WTC11 (cell line): ENCODE results near the gene RBM3. TPM values are rescaled to one million over a fixed set of nuclear protein-coding genes. Genes with fewer than 3 reads are reported as not detected.

Experiments
- ATAC-seq: fragments of 200-7000 bp; cut with Tn5 transposase; 2 replicates; pipeline ENCODE4 v1.10.0; 2021; ENCODE audit warnings: mild to moderate bottlenecking, moderate library complexity
- CTCF ChIA-PET: fragments of 300-600 bp; sonication (Branson Sonifier 250); formaldehyde crosslinking; loops from one replicate; lab custom pipeline; 2021; ENCODE audit warnings: antibody characterized with exemption; lab: Charles Lee
- POLR2A ChIA-PET: fragments of 350-600 bp; sonication (Branson Sonifier 250); formaldehyde crosslinking; loops from one replicate; lab custom pipeline; 2021; ENCODE audit warnings: antibody characterized with exemption; lab: Charles Lee
- DNase-seq: peaks from one replicate; pipeline ENCODE4 v3.0.0; 2021; ENCODE audit warnings: low spot score
- H3K27ac Mint-ChIP-seq: 2 replicates; pipeline ENCODE4 v1.8.0; 2021; ENCODE audit warnings: mixed read lengths
- H3K27me3 Mint-ChIP-seq: 2 replicates; pipeline ENCODE4 v1.8.0; 2021; ENCODE audit warnings: low read depth, mild to moderate bottlenecking, moderate library complexity, mixed read lengths
- H3K36me3 Mint-ChIP-seq: 2 replicates; pipeline ENCODE4 v1.8.0; 2021; ENCODE audit warnings: mixed read lengths
- H3K4me1 Mint-ChIP-seq: 2 replicates; pipeline ENCODE4 v1.8.0; 2022; ENCODE audit warnings: mixed read lengths
- H3K4me3 Mint-ChIP-seq: 2 replicates; pipeline ENCODE4 v1.8.0; 2021; ENCODE audit warnings: mild to moderate bottlenecking, moderate library complexity, mixed read lengths
- H3K9me3 Mint-ChIP-seq: 2 replicates; pipeline ENCODE4 v1.8.0; 2021; ENCODE audit warnings: mixed read lengths
- ETV6 ChIP-seq: sonication (generic); formaldehyde crosslinking; IDR thresholded peaks from 2 replicates; pipeline ENCODE4 v1.8.1; 2022; ENCODE audit warnings: mild to moderate bottlenecking, missing genetic modification reagents
- FOXK1 ChIP-seq: sonication (generic); formaldehyde crosslinking; IDR thresholded peaks from 2 replicates; pipeline ENCODE4 v1.8.0; 2022; ENCODE audit warnings: mild to moderate bottlenecking, moderate library complexity, missing genetic modification reagents
- GRHL2 ChIP-seq: fragments of 250-450 bp; sonication (Bioruptor Pico); IDR thresholded peaks from 2 replicates; pipeline ENCODE4 v1.8.0; 2022; ENCODE audit warnings: mild to moderate bottlenecking, moderate library complexity; ENCODE audit not compliant: insufficient replicate concordance, severe bottlenecking
- HMGA2 ChIP-seq: fragments of 250-450 bp; sonication (Bioruptor Pico); IDR thresholded peaks from 2 replicates; pipeline ENCODE4 v1.4.0; 2021; ENCODE audit warnings: mild to moderate bottlenecking, moderate library complexity
- MYBL2 ChIP-seq: sonication (generic); formaldehyde crosslinking; IDR thresholded peaks from 2 replicates; pipeline ENCODE4 v1.8.1; 2023; ENCODE audit warnings: mild to moderate bottlenecking, moderate library complexity, missing genetic modification reagents
- NFATC4 ChIP-seq: fragments of 250-450 bp; sonication (Bioruptor Pico); IDR thresholded peaks from 2 replicates; pipeline ENCODE4 v1.9.0; 2021; ENCODE audit warnings: mild to moderate bottlenecking
- NFYB ChIP-seq: sonication (generic); formaldehyde crosslinking; conservative IDR thresholded peaks from 2 replicates; pipeline ENCODE4 v1.8.0; 2022; ENCODE audit warnings: low read depth, missing genetic modification reagents
- NR1H2 ChIP-seq: sonication (generic); formaldehyde crosslinking; IDR thresholded peaks from 2 replicates; pipeline ENCODE4 v1.9.0; 2021; ENCODE audit warnings: mild to moderate bottlenecking, moderate library complexity, missing genetic modification reagents
- OVOL2 ChIP-seq: fragments of 250-450 bp; sonication (Bioruptor Pico); IDR thresholded peaks from 2 replicates; pipeline ENCODE4 v1.9.0; 2021; ENCODE audit warnings: mild to moderate bottlenecking, borderline replicate concordance
- RORB ChIP-seq: fragments of 250-450 bp; sonication (Bioruptor Pico); IDR thresholded peaks from 2 replicates; pipeline ENCODE4 v1.9.0; 2021; ENCODE audit warnings: mild to moderate bottlenecking
- ZNF138 ChIP-seq: sonication (generic); formaldehyde crosslinking; conservative IDR thresholded peaks from 2 replicates; pipeline ENCODE4 v1.8.1; 2022; ENCODE audit warnings: mild to moderate bottlenecking, moderate library complexity, missing genetic modification reagents
- total RNA-seq: library from RNA; stranded (reverse); gene quantifications from 3 replicates; pipeline ENCODE4 v1.2.3, GENCODE V29; 2021
- TF ChIP-seq, protein P1 (sequence below): fragments of 250-450 bp; sonication (Bioruptor Pico); IDR thresholded peaks from 2 replicates; pipeline ENCODE4 v1.9.0; 2021; ENCODE audit warnings: moderate library complexity, mild to moderate bottlenecking, inconsistent platforms, borderline replicate concordance
- TF ChIP-seq, protein P2 (sequence below): sonication (generic); formaldehyde crosslinking; IDR thresholded peaks from 2 replicates; pipeline ENCODE4 v1.8.0; 2023; ENCODE audit warnings: mild to moderate bottlenecking, missing genetic modification reagents
- TF ChIP-seq, protein P3 (sequence below): sonication (generic); formaldehyde crosslinking; IDR thresholded peaks from 2 replicates; pipeline ENCODE4 v1.8.1; 2022; ENCODE audit warnings: mild to moderate bottlenecking, missing genetic modification reagents, moderate library complexity, borderline replicate concordance
- TF ChIP-seq, protein P4 (sequence below): sonication (generic); formaldehyde crosslinking; IDR thresholded peaks from 2 replicates; pipeline ENCODE4 v1.8.1; 2022; ENCODE audit warnings: low read depth, mild to moderate bottlenecking, moderate library complexity, missing genetic modification reagents, borderline replicate concordance
- TF ChIP-seq, protein P5 (sequence below): sonication (generic); formaldehyde crosslinking; IDR thresholded peaks from 2 replicates; pipeline ENCODE4 v1.8.1; 2023; ENCODE audit warnings: mild to moderate bottlenecking, missing genetic modification reagents, moderate library complexity
- TF ChIP-seq, protein P6 (sequence below): sonication (generic); formaldehyde crosslinking; IDR thresholded peaks from 2 replicates; pipeline ENCODE4 v1.8.0; 2022; ENCODE audit warnings: mild to moderate bottlenecking, missing genetic modification reagents
- TF ChIP-seq, protein P7 (sequence below): sonication (generic); formaldehyde crosslinking; IDR thresholded peaks from 2 replicates; pipeline ENCODE4 v1.8.0; 2022; ENCODE audit warnings: mild to moderate bottlenecking, missing genetic modification reagents

The RBM3 gene
- total RNA-seq, 1 experiment from 2014 or later = 148 TPM

DNA sequence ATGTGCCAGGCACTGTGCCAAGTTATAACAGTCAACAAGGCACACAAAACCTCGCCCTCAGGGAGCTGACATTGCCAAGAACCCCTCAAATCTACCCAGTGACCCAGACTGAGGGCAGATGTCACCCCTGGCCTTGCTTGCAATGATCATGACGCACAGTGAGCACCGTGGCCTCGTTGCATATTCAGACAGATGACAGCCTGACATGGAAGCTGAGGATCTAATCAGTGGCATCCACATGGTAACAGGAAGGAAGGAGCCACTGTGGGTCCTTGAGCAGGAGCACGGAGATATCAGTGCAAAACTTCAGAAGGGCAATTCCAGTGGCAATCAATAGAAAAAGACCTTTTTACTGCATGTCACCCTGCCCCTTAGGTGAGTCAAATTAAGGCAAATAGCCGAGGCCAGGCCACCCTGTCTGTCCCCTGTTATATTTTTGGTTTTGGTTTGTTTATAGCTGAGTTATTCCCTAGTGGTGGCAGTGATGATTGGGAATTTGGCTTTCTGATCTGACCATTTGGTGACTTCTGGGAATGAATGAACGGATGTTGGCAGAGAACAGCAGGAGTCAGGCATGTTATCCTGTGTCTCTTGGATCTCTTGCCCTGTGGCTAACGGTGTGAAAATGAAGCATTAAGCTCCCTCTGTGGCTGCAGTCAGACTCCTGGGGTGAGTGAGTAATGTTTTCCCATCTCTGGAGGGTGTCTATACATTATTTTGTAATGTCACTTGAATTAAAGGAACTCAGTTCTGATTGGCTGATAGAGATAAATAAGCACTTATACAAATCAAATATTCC lies 43.5 kb downstream of the RBM3 start:
- Mint-ChIP-seq H3K4me3 (no peak overlapping the region), H3K9me3 (no peaks in the 10 kb centered on the region), H3K27me3 (no peaks in the 10 kb centered on the region), H3K36me3 (no peaks in the 10 kb centered on the region), H3K27ac (no peak overlapping the region), H3K4me1 (0 out of 2 replicates have a peak, but pooled peaks cover 3% of the 10 kb centered on the region)
- ChIA-PET CTCF (no interaction called here), POLR2A (no interaction called here)
- TF ChIP-seq RORB (CRISPR knock-in tag) = no peak
- no peak for TF ChIP-seq HMGA2 (CRISPR knock-in tag)
- TF ChIP-seq OVOL2 (CRISPR knock-in tag) = no peak
- TF ChIP-seq, protein P1, sequence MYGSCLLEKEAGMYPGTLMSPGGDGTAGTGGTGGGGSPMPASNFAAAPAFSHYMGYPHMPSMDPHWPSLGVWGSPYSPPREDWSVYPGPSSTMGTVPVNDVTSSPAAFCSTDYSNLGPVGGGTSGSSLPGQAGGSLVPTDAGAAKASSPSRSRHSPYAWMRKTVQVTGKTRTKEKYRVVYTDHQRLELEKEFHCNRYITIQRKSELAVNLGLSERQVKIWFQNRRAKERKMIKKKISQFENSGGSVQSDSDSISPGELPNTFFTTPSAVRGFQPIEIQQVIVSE (CRISPR knock-in tag) = no peak
- no peak for TF ChIP-seq NFATC4
- no peak for TF ChIP-seq NFYB (CRISPR knock-in tag)
- no peak for TF ChIP-seq FOXK1 (CRISPR knock-in tag)
- TF ChIP-seq ZNF138 (CRISPR knock-in tag) = no peak
- DNase-seq (no peak), ATAC-seq (no peak)

DNA sequence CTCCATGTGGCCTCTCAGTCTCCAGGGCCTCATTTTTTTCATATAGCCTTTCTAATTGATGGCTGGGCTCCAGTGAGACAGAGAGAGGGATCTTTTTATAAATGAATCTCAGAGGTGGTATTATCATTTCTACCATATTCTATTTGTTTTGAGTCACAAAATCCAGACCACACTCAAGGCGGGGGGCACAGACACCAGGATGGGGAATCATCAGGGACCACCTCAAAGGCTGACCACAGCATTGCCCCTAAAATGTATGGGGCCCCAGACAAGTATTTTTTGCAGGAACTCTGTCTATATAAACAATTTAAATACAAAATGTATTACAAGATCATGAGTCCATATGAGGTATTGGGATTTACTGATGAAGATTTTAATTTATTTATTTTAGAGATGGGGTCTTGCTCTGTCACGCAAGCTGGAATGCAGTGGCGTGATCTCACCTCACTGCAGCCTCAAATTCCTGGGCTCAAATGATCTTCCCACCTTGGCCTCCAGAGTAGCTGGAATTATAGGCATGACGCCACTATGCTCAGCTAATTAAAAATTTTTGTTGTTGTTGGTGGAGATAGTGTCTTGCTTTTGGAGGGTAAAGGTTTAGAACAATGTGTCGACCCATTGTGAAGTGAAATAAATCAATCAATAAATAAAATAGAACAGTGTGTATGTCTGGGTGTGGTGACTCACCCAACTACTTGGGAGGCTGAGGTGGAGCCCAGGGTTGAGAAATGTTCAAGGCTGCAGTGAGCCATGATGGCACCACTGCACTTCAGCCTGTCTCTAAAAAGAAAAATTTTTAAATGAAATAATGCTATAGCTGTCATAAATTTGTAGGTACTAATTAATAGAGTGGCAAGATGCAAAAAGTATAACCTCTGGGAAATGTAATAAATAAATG lies 52.4 kb downstream of the RBM3 start:
- CTCF ChIA-PET = interaction anchor here (0.7 kb wide), 1 partner anchor 1872 kb away, joined by 3 read pairs; no protein-coding TSS in a partner anchor
- H3K36me3 Mint-ChIP-seq = no peaks in the 10 kb centered on the region
- H3K4me1 Mint-ChIP-seq = 0 out of 2 replicates have a peak, but pooled peaks cover 2% of the 10 kb centered on the region
- ATAC-seq (no peak), DNase-seq (no peak)
- no peaks in the 10 kb centered on the region for H3K9me3 Mint-ChIP-seq
- POLR2A ChIA-PET = no interaction called here
- no peak overlapping the region for H3K27ac Mint-ChIP-seq
- H3K27me3 Mint-ChIP-seq = no peaks in the 10 kb centered on the region
- H3K4me3 Mint-ChIP-seq = no peak overlapping the region
- TF ChIP-seq, protein P2, sequence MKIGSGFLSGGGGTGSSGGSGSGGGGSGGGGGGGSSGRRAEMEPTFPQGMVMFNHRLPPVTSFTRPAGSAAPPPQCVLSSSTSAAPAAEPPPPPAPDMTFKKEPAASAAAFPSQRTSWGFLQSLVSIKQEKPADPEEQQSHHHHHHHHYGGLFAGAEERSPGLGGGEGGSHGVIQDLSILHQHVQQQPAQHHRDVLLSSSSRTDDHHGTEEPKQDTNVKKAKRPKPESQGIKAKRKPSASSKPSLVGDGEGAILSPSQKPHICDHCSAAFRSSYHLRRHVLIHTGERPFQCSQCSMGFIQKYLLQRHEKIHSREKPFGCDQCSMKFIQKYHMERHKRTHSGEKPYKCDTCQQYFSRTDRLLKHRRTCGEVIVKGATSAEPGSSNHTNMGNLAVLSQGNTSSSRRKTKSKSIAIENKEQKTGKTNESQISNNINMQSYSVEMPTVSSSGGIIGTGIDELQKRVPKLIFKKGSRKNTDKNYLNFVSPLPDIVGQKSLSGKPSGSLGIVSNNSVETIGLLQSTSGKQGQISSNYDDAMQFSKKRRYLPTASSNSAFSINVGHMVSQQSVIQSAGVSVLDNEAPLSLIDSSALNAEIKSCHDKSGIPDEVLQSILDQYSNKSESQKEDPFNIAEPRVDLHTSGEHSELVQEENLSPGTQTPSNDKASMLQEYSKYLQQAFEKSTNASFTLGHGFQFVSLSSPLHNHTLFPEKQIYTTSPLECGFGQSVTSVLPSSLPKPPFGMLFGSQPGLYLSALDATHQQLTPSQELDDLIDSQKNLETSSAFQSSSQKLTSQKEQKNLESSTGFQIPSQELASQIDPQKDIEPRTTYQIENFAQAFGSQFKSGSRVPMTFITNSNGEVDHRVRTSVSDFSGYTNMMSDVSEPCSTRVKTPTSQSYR = no peak
- TF ChIP-seq, protein P3, sequence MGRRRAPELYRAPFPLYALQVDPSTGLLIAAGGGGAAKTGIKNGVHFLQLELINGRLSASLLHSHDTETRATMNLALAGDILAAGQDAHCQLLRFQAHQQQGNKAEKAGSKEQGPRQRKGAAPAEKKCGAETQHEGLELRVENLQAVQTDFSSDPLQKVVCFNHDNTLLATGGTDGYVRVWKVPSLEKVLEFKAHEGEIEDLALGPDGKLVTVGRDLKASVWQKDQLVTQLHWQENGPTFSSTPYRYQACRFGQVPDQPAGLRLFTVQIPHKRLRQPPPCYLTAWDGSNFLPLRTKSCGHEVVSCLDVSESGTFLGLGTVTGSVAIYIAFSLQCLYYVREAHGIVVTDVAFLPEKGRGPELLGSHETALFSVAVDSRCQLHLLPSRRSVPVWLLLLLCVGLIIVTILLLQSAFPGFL (CRISPR knock-in tag) = no peak
- TF ChIP-seq, protein P4, sequence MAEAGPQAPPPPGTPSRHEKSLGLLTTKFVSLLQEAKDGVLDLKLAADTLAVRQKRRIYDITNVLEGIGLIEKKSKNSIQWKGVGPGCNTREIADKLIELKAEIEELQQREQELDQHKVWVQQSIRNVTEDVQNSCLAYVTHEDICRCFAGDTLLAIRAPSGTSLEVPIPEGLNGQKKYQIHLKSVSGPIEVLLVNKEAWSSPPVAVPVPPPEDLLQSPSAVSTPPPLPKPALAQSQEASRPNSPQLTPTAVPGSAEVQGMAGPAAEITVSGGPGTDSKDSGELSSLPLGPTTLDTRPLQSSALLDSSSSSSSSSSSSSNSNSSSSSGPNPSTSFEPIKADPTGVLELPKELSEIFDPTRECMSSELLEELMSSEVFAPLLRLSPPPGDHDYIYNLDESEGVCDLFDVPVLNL (CRISPR knock-in tag) = no peak
- no peak for TF ChIP-seq ETV6 (CRISPR knock-in tag)
- TF ChIP-seq, protein P5, sequence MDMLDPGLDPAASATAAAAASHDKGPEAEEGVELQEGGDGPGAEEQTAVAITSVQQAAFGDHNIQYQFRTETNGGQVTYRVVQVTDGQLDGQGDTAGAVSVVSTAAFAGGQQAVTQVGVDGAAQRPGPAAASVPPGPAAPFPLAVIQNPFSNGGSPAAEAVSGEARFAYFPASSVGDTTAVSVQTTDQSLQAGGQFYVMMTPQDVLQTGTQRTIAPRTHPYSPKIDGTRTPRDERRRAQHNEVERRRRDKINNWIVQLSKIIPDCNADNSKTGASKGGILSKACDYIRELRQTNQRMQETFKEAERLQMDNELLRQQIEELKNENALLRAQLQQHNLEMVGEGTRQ (CRISPR knock-in tag) = no peak
- TF ChIP-seq, protein P6, sequence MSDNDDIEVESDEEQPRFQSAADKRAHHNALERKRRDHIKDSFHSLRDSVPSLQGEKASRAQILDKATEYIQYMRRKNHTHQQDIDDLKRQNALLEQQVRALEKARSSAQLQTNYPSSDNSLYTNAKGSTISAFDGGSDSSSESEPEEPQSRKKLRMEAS (CRISPR knock-in tag) = no peak
- no peak for TF ChIP-seq FOXK1 (CRISPR knock-in tag)
- no peak for TF ChIP-seq GRHL2 (CRISPR knock-in tag)
- TF ChIP-seq, protein P7, sequence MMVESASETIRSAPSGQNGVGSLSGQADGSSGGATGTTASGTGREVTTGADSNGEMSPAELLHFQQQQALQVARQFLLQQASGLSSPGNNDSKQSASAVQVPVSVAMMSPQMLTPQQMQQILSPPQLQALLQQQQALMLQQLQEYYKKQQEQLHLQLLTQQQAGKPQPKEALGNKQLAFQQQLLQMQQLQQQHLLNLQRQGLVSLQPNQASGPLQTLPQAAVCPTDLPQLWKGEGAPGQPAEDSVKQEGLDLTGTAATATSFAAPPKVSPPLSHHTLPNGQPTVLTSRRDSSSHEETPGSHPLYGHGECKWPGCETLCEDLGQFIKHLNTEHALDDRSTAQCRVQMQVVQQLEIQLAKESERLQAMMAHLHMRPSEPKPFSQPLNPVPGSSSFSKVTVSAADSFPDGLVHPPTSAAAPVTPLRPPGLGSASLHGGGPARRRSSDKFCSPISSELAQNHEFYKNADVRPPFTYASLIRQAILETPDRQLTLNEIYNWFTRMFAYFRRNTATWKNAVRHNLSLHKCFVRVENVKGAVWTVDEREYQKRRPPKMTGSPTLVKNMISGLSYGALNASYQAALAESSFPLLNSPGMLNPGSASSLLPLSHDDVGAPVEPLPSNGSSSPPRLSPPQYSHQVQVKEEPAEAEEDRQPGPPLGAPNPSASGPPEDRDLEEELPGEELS = no peak
- TF ChIP-seq, protein P1 (CRISPR knock-in tag) = no peak
- no peak for TF ChIP-seq MYBL2 (CRISPR knock-in tag)
- no peak for TF ChIP-seq NR1H2
